Panc1 (cell line): ENCODE results near the gene CHTOP. TPM values are rescaled to one million over a fixed set of nuclear protein-coding genes. Genes with fewer than 3 reads are reported as not detected.

Experiments used
- ATAC-seq: fragments of 200-7000 bp; cut with Tn5 transposase; 2 replicates; pipeline ENCODE4 v1.9.1; 2020; ENCODE audit warnings: mild to moderate bottlenecking, moderate library complexity
- BruUV-seq: library from RNA; stranded (reverse); fragments of 400-500 nt; replicated peaks from 2 replicates; lab custom pipeline; 2021; lab: Mats Ljungman, UMichigan
- CTCF ChIA-PET: fragments of 300-600 bp; sonication (Branson Sonifier 250); formaldehyde crosslinking; loops from one replicate; lab custom pipeline; 2022; ENCODE audit warnings: antibody characterized with exemption; lab: Charles Lee
- POLR2A ChIA-PET: fragments of 300-600 bp; sonication (Branson Sonifier 250); formaldehyde crosslinking; loops from one replicate; lab custom pipeline; 2022; ENCODE audit warnings: antibody characterized with exemption; lab: Charles Lee
- DNase-seq: peaks from one replicate; pipeline ENCODE4 v3.0.0-alpha.2; 2010; ENCODE audit warnings: low read depth, low spot score
- H3K27ac ChIP-seq: 2 replicates; pipeline ENCODE4 v1.5.1; 2011; ENCODE audit warnings: mild to moderate bottlenecking, low read length, inconsistent platforms
- H3K27me3 ChIP-seq: fragments of 200-500 bp; sonication (Bioruptor generic); 2 replicates; pipeline ENCODE4 v1.6.0; 2014; ENCODE audit warnings: low read length, inconsistent platforms; ENCODE audit not compliant: control insufficient read depth, insufficient read depth
- H3K36me3 ChIP-seq: fragments of 200-500 bp; sonication (Bioruptor generic); 2 replicates; pipeline ENCODE4 v1.5.1; 2014; ENCODE audit warnings: inconsistent platforms, mild to moderate bottlenecking, low read length, moderate library complexity; ENCODE audit not compliant: control insufficient read depth, insufficient read depth
- H3K4me1 ChIP-seq: 2 replicates; pipeline ENCODE4 v1.5.1; 2011; ENCODE audit warnings: inconsistent platforms, mild to moderate bottlenecking, low read length, moderate library complexity; ENCODE audit not compliant: control insufficient read depth, insufficient read depth
- H3K4me3 ChIP-seq, 2 experiments: 2 replicates each; pipeline ENCODE4 v1.5.1; 2011 to 2012; ENCODE audit warnings: low read depth in 2 of 2, low read length in 2 of 2, mild to moderate bottlenecking in 2 of 2, inconsistent platforms in 1 of 2, moderate library complexity in 1 of 2
- H3K9me3 ChIP-seq: fragments of 200-500 bp; sonication (Bioruptor generic); 2 replicates; pipeline ENCODE4 v1.5.1; 2014; ENCODE audit warnings: low read depth, mild to moderate bottlenecking, inconsistent platforms, low read length, moderate library complexity; ENCODE audit not compliant: control insufficient read depth, insufficient read depth
- CTCF ChIP-seq: fragments of 450-650 bp; IDR thresholded peaks from 2 replicates; pipeline ENCODE4 v1.5.1; 2017; ENCODE audit warnings: mild to moderate bottlenecking
- POLR2AphosphoS5 ChIP-seq: IDR thresholded peaks from 2 replicates; pipeline ENCODE4 v1.6.1; 2012; ENCODE audit warnings: mild to moderate bottlenecking, low read depth, low read length, moderate library complexity
- REST ChIP-seq, 2 experiments: IDR thresholded peaks; 2 replicates each; pipeline ENCODE4 v1.6.1; 2011 to 2012; ENCODE audit warnings: low read depth in 2 of 2, control low read depth in 1 of 2, low read length in 1 of 2, mild to moderate bottlenecking in 1 of 2, moderate library complexity in 1 of 2; ENCODE audit not compliant: insufficient read depth in 1 of 2
- SIN3A ChIP-seq: IDR thresholded peaks from 2 replicates; pipeline ENCODE4 v1.6.1; 2012; ENCODE audit warnings: low read depth, mild to moderate bottlenecking, low read length, moderate library complexity, borderline replicate concordance; ENCODE audit not compliant: insufficient read depth
- TCF7L2 ChIP-seq: IDR thresholded peaks from 2 replicates; pipeline ENCODE4 v1.6.1; 2011; ENCODE audit warnings: mild to moderate bottlenecking, low read depth, low read length, inconsistent platforms
- in situ Hi-C: cut with HindIII; loops from 2 replicates; pipeline ENCODE4 v1.10.0; 2016; ENCODE audit warnings: low sequenced_read_pairs, low pct_unique_long_range_greater_than_20kb
- intact Hi-C: fragments of 100-400 bp; cut with micrococcal nuclease; formaldehyde crosslinking; loops from one replicate; pipeline ENCODE4 v1.10.0; 2022; ENCODE audit not compliant: unreplicated experiment
- total RNA-seq: library from RNA; stranded (reverse); gene quantifications from one replicate; pipeline ENCODE4 v1.2.1, GENCODE V29; 2021; ENCODE audit not compliant: unreplicated experiment

Gene CHTOP
- total RNA-seq, 1 experiment from 2014 or later = 87.0 TPM

GRCh38 chr1:153670257-153670858 lies 36.5 kb downstream of the CHTOP start:
- ChIA-PET POLR2A (interaction anchor here (0.6 kb wide), 1 partner anchor 327 kb away, joined by 3 read pairs; no protein-coding TSS in a partner anchor), CTCF (no interaction called here)
- in situ Hi-C loops (no loop called here), intact Hi-C loops (no loop called here)
- DNase-seq (no peak), ATAC-seq (peak; percentile 19)
- H3K4me3 ChIP-seq = peak overlapping the region; percentile 66 to 96
- H3K36me3 ChIP-seq = peaks cover 21% of the 10 kb centered on the region
- BruUV-seq = TSS peak; percentile 96
- no peaks in the 10 kb centered on the region for H3K9me3 ChIP-seq
- peak overlapping the region; percentile 94 for H3K27ac ChIP-seq
- no peaks in the 10 kb centered on the region for H3K27me3 ChIP-seq
- TF ChIP-seq REST (IDR thresholded peaks at IDR 0.05; ENCODE audit: insufficient read depth in 1 of 2, low read depth in 2 of 2, low read length in 1 of 2) (0 out of 4 replicates have a peak, but pooled peaks of 1 of the 2 experiments have one; percentile 15), SIN3A (no peak), CTCF (no peak), TCF7L2 (no peak)
- peaks cover 14% of the 10 kb centered on the region; the same call in 1 of the 2 replicates for H3K4me1 ChIP-seq

- no peaks in the 10 kb centered on the region for H3K9me3 ChIP-seq
- peak within 1 kb of the TSS; percentile 85 to 96 for H3K4me3 ChIP-seq
- peak; percentile 100 for DNase-seq
- H3K4me1 ChIP-seq = peaks cover 14% of the 10 kb centered on the region; the same call in 1 of the 2 replicates
- in situ Hi-C loops (no loop called here), intact Hi-C loops (no loop called here)
- TF ChIP-seq SIN3A (no peak), REST (IDR thresholded peaks at IDR 0.05; ENCODE audit: insufficient read depth in 1 of 2, low read depth in 2 of 2, low read length in 1 of 2) (no peak), CTCF (peak; percentile 25; the same call in 1 of the 2 replicates), TCF7L2 (peak; percentile 66), POLR2AphosphoS5 (peak; percentile 93)
- H3K36me3 ChIP-seq = peaks cover 17% of the 10 kb centered on the region
- POLR2A ChIA-PET = interaction anchor here (0.8 kb wide), 1 partner anchor 319 kb away, joined by 3 read pairs; no protein-coding TSS in a partner anchor
- no peaks in the 10 kb centered on the region for H3K27me3 ChIP-seq
- BruUV-seq = no TSS peak
- peak; percentile 94 for ATAC-seq
- peak within 1 kb of the TSS; percentile 94 for H3K27ac ChIP-seq
- CTCF ChIA-PET = interaction anchor here (0.6 to 1.5 kb wide), 2 partner anchors 99 to 150 kb away, joined by 3 to 14 read pairs; no protein-coding TSS in a partner anchor
Measured at GRCh38 chr1:153670859-153671627, 37.2 kb downstream of the CHTOP start, which contains the start of gene ILF2. Gene ILF2 (minus strand): TSS chr1:153670993. CDS start chr1:153670922, 71 bp downstream.
